ENCODE results near the gene COL2A1. TPM values are rescaled to one million over a fixed set of nuclear protein-coding genes. Genes with fewer than 3 reads are reported as not detected.

The COL2A1 gene
- polyA plus RNA-seq, 1 donor (not counting 4 experiments of a cell fraction or from before 2014, with no cell fraction given), result 0.03 TPM

DNA sequence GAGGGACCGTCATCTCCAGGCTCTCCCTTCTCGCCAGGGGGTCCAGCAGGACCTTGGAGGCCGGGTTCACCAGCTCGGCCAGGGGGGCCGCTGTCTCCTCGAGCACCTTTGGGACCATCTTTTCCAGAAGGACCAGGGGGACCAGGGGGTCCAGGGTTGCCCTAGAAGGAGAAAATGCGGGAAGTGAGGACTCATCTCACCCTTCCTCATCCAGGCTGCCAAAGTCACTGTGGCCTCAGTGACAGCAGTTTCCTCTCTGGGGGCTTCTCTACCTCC is 25.7 kb downstream of the COL2A1 start:
- no peak for FAIRE-seq
- no peak overlapping the region for H2AFZ ChIP-seq (ENCODE audit: control insufficient read depth, low read length)

GRCh38 chr12:47977772-47978597 is 26.3 kb downstream of the COL2A1 start:
- dilution Hi-C loops (cut with MboI; ENCODE audit: extremely low pct_ligation_motif_present, low sequenced_read_pairs), result no loop called here
- no peaks in the 10 kb centered on the region for H3K36me3 ChIP-seq (ENCODE audit: control insufficient read depth in 2 of 2, extremely low read depth in 1 of 2, insufficient read depth in 2 of 2, low read length in 2 of 2)
- peaks cover 6% of the 10 kb centered on the region for H3K4me1 ChIP-seq (ENCODE audit: control insufficient read depth, extremely low read depth, insufficient read depth, low read length)
- H3K9me1 ChIP-seq (ENCODE audit: control insufficient read depth, extremely low read depth, insufficient read depth, low read length), result no peaks in the 10 kb centered on the region
- DNase-seq (ENCODE audit: low read depth, low spot score) (no peak), FAIRE-seq (no peak)
- no peak overlapping the region for H3K27ac ChIP-seq (ENCODE audit: control insufficient read depth, insufficient read depth, low read length)
- no peak overlapping the region for H2AFZ ChIP-seq (ENCODE audit: control insufficient read depth, low read length)
- no peak overlapping the region for H3K4me3 ChIP-seq (ENCODE audit: control insufficient read depth in 2 of 3, extremely low read depth in 1 of 3, insufficient read depth in 2 of 3, low read depth in 1 of 3, low read length in 3 of 3)
- H3K9ac ChIP-seq (ENCODE audit: control insufficient read depth, extremely low read depth, insufficient read depth, low read length), result no peak overlapping the region
- TF ChIP-seq EZH2 (IDR thresholded peaks at IDR 0.05; ENCODE audit: low read length), result no peak
- TF ChIP-seq, protein P1, sequence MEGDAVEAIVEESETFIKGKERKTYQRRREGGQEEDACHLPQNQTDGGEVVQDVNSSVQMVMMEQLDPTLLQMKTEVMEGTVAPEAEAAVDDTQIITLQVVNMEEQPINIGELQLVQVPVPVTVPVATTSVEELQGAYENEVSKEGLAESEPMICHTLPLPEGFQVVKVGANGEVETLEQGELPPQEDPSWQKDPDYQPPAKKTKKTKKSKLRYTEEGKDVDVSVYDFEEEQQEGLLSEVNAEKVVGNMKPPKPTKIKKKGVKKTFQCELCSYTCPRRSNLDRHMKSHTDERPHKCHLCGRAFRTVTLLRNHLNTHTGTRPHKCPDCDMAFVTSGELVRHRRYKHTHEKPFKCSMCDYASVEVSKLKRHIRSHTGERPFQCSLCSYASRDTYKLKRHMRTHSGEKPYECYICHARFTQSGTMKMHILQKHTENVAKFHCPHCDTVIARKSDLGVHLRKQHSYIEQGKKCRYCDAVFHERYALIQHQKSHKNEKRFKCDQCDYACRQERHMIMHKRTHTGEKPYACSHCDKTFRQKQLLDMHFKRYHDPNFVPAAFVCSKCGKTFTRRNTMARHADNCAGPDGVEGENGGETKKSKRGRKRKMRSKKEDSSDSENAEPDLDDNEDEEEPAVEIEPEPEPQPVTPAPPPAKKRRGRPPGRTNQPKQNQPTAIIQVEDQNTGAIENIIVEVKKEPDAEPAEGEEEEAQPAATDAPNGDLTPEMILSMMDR (optimal IDR thresholded peaks at IDR 0.05 in 1 of 3, IDR thresholded peaks at IDR 0.05 in 1 of 3, conservative IDR thresholded peaks at IDR 0.05 in 1 of 3; ENCODE audit: extremely low read depth in 1 of 3, insufficient read depth in 2 of 3, low read length in 3 of 3), result no peak
- no peaks in the 10 kb centered on the region for H3K9me3 ChIP-seq (ENCODE audit: control insufficient read depth, low read depth, low read length)
- H3K4me2 ChIP-seq (ENCODE audit: control insufficient read depth, extremely low read depth, insufficient read depth, low read depth, low read length), result no peak overlapping the region
- H4K20me1 ChIP-seq (ENCODE audit: control insufficient read depth, extremely low read depth, insufficient read depth, low read length), result peaks cover 3% of the 10 kb centered on the region
- H3K79me2 ChIP-seq (ENCODE audit: control insufficient read depth, insufficient read depth, low read length), result no peaks in the 10 kb centered on the region
- peaks cover 34% of the 10 kb centered on the region for H3K27me3 ChIP-seq (ENCODE audit: control insufficient read depth, extremely low read depth, insufficient read depth, low read length)

More for the DNA sequence above, 25.7 kb downstream of the COL2A1 start:
- Histone ChIP-seq H3K27ac (ENCODE audit: control insufficient read depth, insufficient read depth, low read length) (no peak overlapping the region), H3K79me2 (ENCODE audit: control insufficient read depth, insufficient read depth, low read length) (no peaks in the 10 kb centered on the region), H3K27me3 (ENCODE audit: control insufficient read depth, extremely low read depth, insufficient read depth, low read length) (peaks cover 36% of the 10 kb centered on the region), H3K36me3 (ENCODE audit: control insufficient read depth in 2 of 2, extremely low read depth in 1 of 2, insufficient read depth in 2 of 2, low read length in 2 of 2) (no peaks in the 10 kb centered on the region), H3K4me2 (ENCODE audit: control insufficient read depth, extremely low read depth, insufficient read depth, low read depth, low read length) (no peak overlapping the region), H3K4me3 (ENCODE audit: control insufficient read depth in 2 of 3, extremely low read depth in 1 of 3, insufficient read depth in 2 of 3, low read depth in 1 of 3, low read length in 3 of 3) (no peak overlapping the region), H3K9me3 (ENCODE audit: control insufficient read depth, low read depth, low read length) (no peaks in the 10 kb centered on the region), H3K9me1 (ENCODE audit: control insufficient read depth, extremely low read depth, insufficient read depth, low read length) (no peaks in the 10 kb centered on the region), H3K4me1 (ENCODE audit: control insufficient read depth, extremely low read depth, insufficient read depth, low read length) (peaks cover 6% of the 10 kb centered on the region), H4K20me1 (ENCODE audit: control insufficient read depth, extremely low read depth, insufficient read depth, low read length) (peaks cover 3% of the 10 kb centered on the region), H3K9ac (ENCODE audit: control insufficient read depth, extremely low read depth, insufficient read depth, low read length) (no peak overlapping the region)
- TF ChIP-seq EZH2 (IDR thresholded peaks at IDR 0.05; ENCODE audit: low read length), result no peak
- TF ChIP-seq, protein P1 (optimal IDR thresholded peaks at IDR 0.05 in 1 of 3, IDR thresholded peaks at IDR 0.05 in 1 of 3, conservative IDR thresholded peaks at IDR 0.05 in 1 of 3; ENCODE audit: extremely low read depth in 1 of 3, insufficient read depth in 2 of 3, low read length in 3 of 3), result no peak
- dilution Hi-C loops (cut with MboI; ENCODE audit: extremely low pct_ligation_motif_present, low sequenced_read_pairs), result no loop called here
- DNase-seq (ENCODE audit: low read depth, low spot score), result no peak

Data from keratinocyte (primary cell).